GM12892 (cell line): Measurements from ENCODE around the gene DNAJC10.

Experiments
- POLR2A ChIP-seq: IDR thresholded peaks from 2 replicates; pipeline ENCODE4 v1.6.1; 2011; ENCODE audit warnings: low read depth, low read length, control low read depth
- POLR2AphosphoS5 ChIP-seq: IDR thresholded peaks from 2 replicates; pipeline ENCODE4 v1.6.1; 2011; ENCODE audit warnings: low read depth, low read length, control low read depth
- TAF1 ChIP-seq: IDR thresholded peaks from 2 replicates; pipeline ENCODE4 v1.6.1; 2011; ENCODE audit warnings: low read depth, mild to moderate bottlenecking, control low read depth, low read length, borderline replicate concordance

GRCh38 chr2:182754231-182754630 is 38.2 kb downstream of the DNAJC10 start:
- no peak for TF ChIP-seq POLR2A
- no peak for TF ChIP-seq POLR2AphosphoS5
- no peak for TF ChIP-seq TAF1
